SK-N-MC (cell line): ENCODE results near the gene NR1H4.
"Not testable (repeated sequence)": the region's sequence is repeated elsewhere in the genome, so short reads cannot be mapped to it uniquely, and the experiment has no call there.

Experiments
- DNase-seq: peaks from one replicate; pipeline ENCODE4 v3.0.0-alpha.2; 2011; ENCODE audit warnings: low read depth, low spot score
- H3K27ac ChIP-seq: fragments of 200-600 bp; sonication (generic); 2 replicates; pipeline ENCODE4 v1.5.1; 2016; ENCODE audit warnings: mixed run types
- H3K36me3 ChIP-seq: fragments of 200-600 bp; sonication (generic); 2 replicates; pipeline ENCODE4 v1.6.1; 2017; ENCODE audit warnings: antibody characterized with exemption, low read length, mixed read lengths; ENCODE audit not compliant: insufficient read depth
- H3K4me3 ChIP-seq: fragments of 200-600 bp; sonication (generic); 2 replicates; pipeline ENCODE4 v1.5.1; 2016
- H3K9ac ChIP-seq: fragments of 200-600 bp; sonication (generic); 2 replicates; pipeline ENCODE4 v1.8.0; 2017; ENCODE audit warnings: mixed run types, mixed read lengths; ENCODE audit not compliant: insufficient read length
- H3K9me3 ChIP-seq: fragments of 200-600 bp; sonication (generic); 2 replicates; pipeline ENCODE4 v1.6.1; 2017; ENCODE audit warnings: low read depth, mild to moderate bottlenecking, antibody characterized with exemption, low read length, moderate library complexity, mixed read lengths
- EZH2 ChIP-seq: fragments of 200-600 bp; sonication (generic); IDR thresholded peaks from one replicate; pipeline ENCODE4 v1.6.1; 2017; ENCODE audit warnings: antibody characterized with exemption
- FOXP2 ChIP-seq: optimal IDR thresholded peaks from 2 replicates; pipeline ENCODE3; 2011; ENCODE audit warnings: mild to moderate bottlenecking, moderate library complexity; ENCODE audit not compliant: insufficient read depth; ENCODE audit errors: extremely low read length, control extremely low read depth
- POLR2AphosphoS5 ChIP-seq: IDR thresholded peaks from 2 replicates; pipeline ENCODE4 v1.6.1; 2012; ENCODE audit warnings: mild to moderate bottlenecking, low read depth, low read length, borderline replicate concordance

NR1H4 gene

DNA sequence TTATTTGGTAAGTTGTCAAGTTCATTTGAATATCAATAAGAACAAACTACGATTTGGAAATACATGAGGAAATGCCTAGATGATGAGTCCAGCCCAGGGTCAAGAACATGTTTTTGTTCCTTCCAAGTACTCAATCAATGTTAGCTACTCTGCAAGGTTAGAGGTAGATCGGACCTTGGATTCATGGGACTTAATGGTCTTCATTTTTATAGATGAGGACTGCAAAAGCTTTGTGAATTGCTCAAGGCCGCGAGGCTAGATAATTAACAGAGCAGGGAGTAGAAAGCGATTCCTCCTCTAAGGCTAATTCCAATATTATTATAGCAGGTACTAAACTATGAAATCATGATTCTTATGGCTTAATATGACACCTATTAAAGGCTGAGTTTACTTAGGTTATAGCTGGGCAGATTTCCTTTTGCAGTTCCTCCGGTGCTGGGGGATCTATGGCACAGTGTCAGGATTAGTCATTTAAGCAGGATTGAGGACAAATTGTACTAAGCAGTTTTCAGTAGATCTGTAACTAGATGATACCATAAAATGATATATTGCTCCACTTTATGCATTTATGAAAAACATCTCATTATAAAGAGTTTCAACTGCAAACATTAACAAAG lies 19.8 kb downstream of the NR1H4 start:
- no peak for DNase-seq
- no peak overlapping the region for H3K27ac ChIP-seq
- no peak overlapping the region for H3K4me3 ChIP-seq
- no peaks in the 10 kb centered on the region for H3K36me3 ChIP-seq
- H3K9me3 ChIP-seq: no peaks in the 10 kb centered on the region
- no peak overlapping the region for H3K9ac ChIP-seq
- TF ChIP-seq EZH2 (no peak), FOXP2 (no peak), POLR2AphosphoS5 (no peak)

GRCh38 chr12:100494026-100494425 lies 20.4 kb downstream of the NR1H4 start:
- no peak for TF ChIP-seq FOXP2
- H3K9ac ChIP-seq: no peak overlapping the region

DNA sequence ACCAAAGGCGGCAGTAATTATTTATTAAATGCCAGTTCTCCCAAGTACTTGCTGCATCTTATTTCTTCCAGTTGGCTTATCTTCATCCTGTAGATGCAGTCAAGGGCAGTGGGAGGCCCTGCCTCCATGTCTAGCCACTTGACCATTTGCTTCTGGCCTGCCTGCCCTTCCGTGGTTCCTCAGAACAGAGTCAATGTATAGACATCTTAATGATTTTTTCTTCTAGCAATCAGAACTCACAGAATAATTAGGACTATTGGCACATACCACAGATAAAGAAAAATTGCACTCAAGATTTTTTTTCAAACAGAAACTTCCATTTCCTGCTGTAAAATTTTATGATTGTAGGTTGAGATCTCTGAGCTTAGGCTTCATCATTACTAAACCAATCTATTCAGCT lies 20.9 kb downstream of the NR1H4 start:
- H3K27ac ChIP-seq: 0 out of 2 replicates have a peak overlapping the region, but pooled peaks have one; percentile 4
- H3K4me3 ChIP-seq: no peak overlapping the region
- DNase-seq: no peak
- H3K9me3 ChIP-seq: no peaks in the 10 kb centered on the region
- H3K9ac ChIP-seq: no peak overlapping the region
- no peaks in the 10 kb centered on the region for H3K36me3 ChIP-seq
- TF ChIP-seq EZH2 (no peak), POLR2AphosphoS5 (no peak), FOXP2 (no peak)

More at GRCh38 chr12:100494026-100494425, 20.4 kb downstream of the NR1H4 start:
- Histone ChIP-seq H3K9me3 (no peaks in the 10 kb centered on the region), H3K27ac (no peak overlapping the region), H3K4me3 (no peak overlapping the region), H3K36me3 (no peaks in the 10 kb centered on the region)
- no peak for DNase-seq

DNA sequence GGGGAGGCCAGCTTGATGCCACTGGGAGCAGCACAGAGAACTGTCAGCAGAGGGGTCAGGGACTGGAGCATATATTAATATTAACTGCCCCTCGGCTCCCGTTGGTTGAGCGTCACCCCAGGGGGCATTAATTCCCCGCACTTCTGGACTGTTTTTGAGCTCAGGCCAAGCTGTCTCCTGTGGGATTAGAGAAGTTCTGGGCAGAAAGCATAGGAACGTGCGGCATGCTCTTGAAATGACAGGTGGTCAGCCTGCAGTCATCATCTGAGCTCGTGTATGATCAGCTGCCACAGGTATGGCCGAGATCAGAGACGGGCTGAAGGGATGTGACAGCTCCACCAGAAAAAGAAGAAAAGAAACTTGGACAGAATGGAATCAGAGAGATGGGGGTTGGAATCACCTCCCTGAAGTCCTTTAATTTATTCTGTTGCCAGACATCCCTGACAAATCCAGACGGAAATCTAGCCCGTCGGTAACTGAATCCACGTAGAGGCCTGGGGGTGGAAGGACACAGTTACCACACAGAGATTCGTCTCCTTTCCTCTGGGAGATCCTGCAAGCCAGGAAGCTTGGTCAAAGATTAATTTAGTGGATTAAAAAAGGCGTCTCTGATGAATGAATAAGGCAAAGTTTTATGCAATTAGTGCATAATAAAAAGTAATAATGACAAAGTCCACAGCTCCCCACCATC lies 23.6 kb downstream of the NR1H4 start:
- no peak for DNase-seq
- Histone ChIP-seq H3K36me3 (no peaks in the 10 kb centered on the region), H3K9ac (no peak overlapping the region), H3K27ac (no peak overlapping the region), H3K4me3 (no peak overlapping the region), H3K9me3 (no peaks in the 10 kb centered on the region)
- TF ChIP-seq POLR2AphosphoS5: no peak
- no peak for TF ChIP-seq EZH2
- TF ChIP-seq FOXP2: no peak

GRCh38 chr12:100498141-100498540 lies 24.5 kb downstream of the NR1H4 start:
- Histone ChIP-seq H3K27ac (no peak overlapping the region), H3K36me3 (no peaks in the 10 kb centered on the region), H3K9me3 (no peaks in the 10 kb centered on the region), H3K9ac (no peak overlapping the region), H3K4me3 (no peak overlapping the region)
- no peak for DNase-seq
- TF ChIP-seq EZH2 (no peak), POLR2AphosphoS5 (no peak), FOXP2 (no peak)

GRCh38 chr12:100499416-100499815 lies 25.8 kb downstream of the NR1H4 start:
- DNase-seq: no peak
- H3K27ac ChIP-seq: no peak overlapping the region
- H3K9me3 ChIP-seq: no peaks in the 10 kb centered on the region
- no peak for TF ChIP-seq POLR2AphosphoS5
- no peak for TF ChIP-seq EZH2
- TF ChIP-seq FOXP2: no peak
- no peaks in the 10 kb centered on the region for H3K36me3 ChIP-seq
- no peak overlapping the region for H3K9ac ChIP-seq
- no peak overlapping the region for H3K4me3 ChIP-seq

GRCh38 chr12:100502718-100503117 lies 29.1 kb downstream of the NR1H4 start:
- H3K4me3 ChIP-seq, H3K9me3 ChIP-seq, H3K36me3 ChIP-seq, H3K9ac ChIP-seq, DNase-seq, H3K27ac ChIP-seq: not testable (repeated sequence)

- DNase-seq: no peak
- Histone ChIP-seq H3K9ac (no peak overlapping the region), H3K27ac (no peak overlapping the region), H3K36me3 (no peaks in the 10 kb centered on the region), H3K4me3 (no peak overlapping the region), H3K9me3 (no peaks in the 10 kb centered on the region)
- TF ChIP-seq POLR2AphosphoS5 (no peak), EZH2 (no peak), FOXP2 (no peak)
These were observed 29.6 kb downstream of the NR1H4 start for GRCh38 chr12:100503228-100503628.

DNA sequence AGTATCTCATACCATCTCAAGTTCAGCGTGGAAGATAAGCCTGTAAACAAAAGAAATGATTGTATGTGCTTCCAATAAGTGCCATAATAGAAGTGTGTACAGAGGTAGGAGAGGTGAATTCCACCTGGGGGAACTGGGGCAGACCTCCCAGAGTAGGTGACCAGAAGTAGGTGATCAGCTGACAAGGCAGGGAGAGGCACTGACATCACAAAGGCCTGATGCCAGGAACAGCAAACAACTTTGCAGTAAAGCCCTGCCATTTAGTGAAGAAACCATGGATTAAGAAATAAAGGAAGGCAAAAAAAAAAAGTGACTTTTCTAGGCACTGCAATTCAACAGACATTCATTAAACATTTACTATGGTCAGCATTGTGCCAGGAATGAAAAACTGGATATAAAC lies 31.1 kb downstream of the NR1H4 start:
- no peak overlapping the region for H3K4me3 ChIP-seq
- TF ChIP-seq POLR2AphosphoS5: no peak
- no peak for DNase-seq
- no peaks in the 10 kb centered on the region for H3K9me3 ChIP-seq
- H3K27ac ChIP-seq: no peak overlapping the region
- no peak overlapping the region for H3K9ac ChIP-seq
- H3K36me3 ChIP-seq: no peaks in the 10 kb centered on the region
